NT2/D1 (cell line): ENCODE measurements around the gene SAMD1.

Experiments used
- DNase-seq: peaks from one replicate; pipeline ENCODE4 v3.0.0-alpha.2; 2011; ENCODE audit warnings: low read depth, low spot score
- H3K27me3 ChIP-seq: 2 replicates; pipeline ENCODE4 v1.6.0; 2011; ENCODE audit warnings: mild to moderate bottlenecking; ENCODE audit not compliant: insufficient read length, insufficient read depth
- H3K36me3 ChIP-seq: 2 replicates; pipeline ENCODE4 v1.6.1; 2011; ENCODE audit warnings: mild to moderate bottlenecking, low read length, mixed read lengths; ENCODE audit not compliant: insufficient read depth, insufficient read length
- H3K4me1 ChIP-seq: 2 replicates; pipeline ENCODE4 v1.5.1; 2011; ENCODE audit not compliant: insufficient read depth, insufficient read length
- H3K4me3 ChIP-seq: 2 replicates; pipeline ENCODE4 v1.5.1; 2011; ENCODE audit warnings: low read depth; ENCODE audit not compliant: insufficient read length
- H3K9ac ChIP-seq: 2 replicates; pipeline ENCODE4 v1.6.0; 2011; ENCODE audit warnings: low read depth; ENCODE audit not compliant: insufficient read length
- H3K9me3 ChIP-seq: 2 replicates; pipeline ENCODE4 v1.5.1; 2011; ENCODE audit warnings: mild to moderate bottlenecking, low read length; ENCODE audit not compliant: insufficient read depth
- SUZ12 ChIP-seq: IDR thresholded peaks from 2 replicates; pipeline ENCODE4 v1.6.1; 2011; ENCODE audit not compliant: insufficient read length, insufficient read depth; ENCODE audit errors: extremely low read depth
- YY1 ChIP-seq: IDR thresholded peaks from 2 replicates; pipeline ENCODE4 v1.6.1; 2011; ENCODE audit not compliant: insufficient read length, insufficient read depth
- ZNF274 ChIP-seq: IDR thresholded peaks from 2 replicates; pipeline ENCODE4 v1.6.1; 2011; ENCODE audit warnings: mild to moderate bottlenecking, low read depth, low read length

Gene SAMD1

GRCh38 chr19:14103310-14103709 lies 12.8 kb upstream of the SAMD1 start:
- no peak overlapping the region for H3K4me3 ChIP-seq
- peaks cover 2% of the 10 kb centered on the region for H3K4me1 ChIP-seq
- H3K9ac ChIP-seq, result no peak overlapping the region
- TF ChIP-seq SUZ12 (no peak), ZNF274 (no peak), YY1 (no peak)
- no peaks in the 10 kb centered on the region for H3K9me3 ChIP-seq
- no peaks in the 10 kb centered on the region for H3K27me3 ChIP-seq
- DNase-seq, result no peak
- peaks cover 44% of the 10 kb centered on the region for H3K36me3 ChIP-seq

- H3K36me3 ChIP-seq, result peaks cover 45% of the 10 kb centered on the region
- H3K4me1 ChIP-seq, result peaks cover 2% of the 10 kb centered on the region
- no peaks in the 10 kb centered on the region for H3K27me3 ChIP-seq
- H3K9ac ChIP-seq, result peak overlapping the region; percentile 8
- DNase-seq, result no peak
- H3K9me3 ChIP-seq, result no peaks in the 10 kb centered on the region
- H3K4me3 ChIP-seq, result no peak overlapping the region
- TF ChIP-seq ZNF274 (no peak), YY1 (no peak)
Measured at GRCh38 chr19:14102756-14103155, 12.2 kb upstream of the SAMD1 start.

- DNase-seq, result no peak
- Histone ChIP-seq H3K4me1 (peaks cover 2% of the 10 kb centered on the region), H3K4me3 (no peak overlapping the region), H3K9me3 (no peaks in the 10 kb centered on the region), H3K36me3 (peaks cover 48% of the 10 kb centered on the region), H3K9ac (peak overlapping the region; percentile 8), H3K27me3 (no peaks in the 10 kb centered on the region)
- TF ChIP-seq SUZ12 (no peak), YY1 (no peak), ZNF274 (no peak)
Measured at GRCh38 chr19:14102102-14102696, 11.6 kb upstream of the SAMD1 start.

DNA sequence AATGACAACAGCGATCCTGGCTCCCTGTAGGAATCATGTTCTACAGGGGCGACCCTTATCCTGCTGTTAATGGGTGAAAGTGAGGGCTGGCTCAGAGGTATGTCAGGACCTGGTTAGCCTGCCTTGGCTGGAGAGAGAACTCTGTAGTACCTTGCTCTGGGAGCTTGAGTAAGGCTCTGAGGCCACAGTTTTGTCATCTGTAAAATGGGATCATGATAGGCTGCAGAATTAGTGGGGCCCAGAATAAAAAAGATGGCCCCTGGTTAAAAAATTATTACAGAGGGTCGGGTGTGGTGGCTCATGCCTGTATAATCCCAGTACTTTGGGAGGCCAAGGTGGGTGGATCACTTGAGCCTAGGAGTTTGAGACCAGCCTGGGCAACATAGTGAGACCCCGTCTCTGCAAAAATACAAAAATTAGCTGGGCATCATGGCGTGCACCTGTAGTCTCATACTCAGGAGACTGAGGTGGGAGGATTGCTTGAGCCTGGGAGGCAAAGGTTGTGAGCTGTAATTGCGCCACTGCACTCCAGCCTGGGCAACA lies 10.5 kb upstream of the SAMD1 start:
- H3K4me3 ChIP-seq, result no peak overlapping the region
- TF ChIP-seq SUZ12, result no peak
- no peak for TF ChIP-seq ZNF274
- TF ChIP-seq YY1, result no peak

DNA sequence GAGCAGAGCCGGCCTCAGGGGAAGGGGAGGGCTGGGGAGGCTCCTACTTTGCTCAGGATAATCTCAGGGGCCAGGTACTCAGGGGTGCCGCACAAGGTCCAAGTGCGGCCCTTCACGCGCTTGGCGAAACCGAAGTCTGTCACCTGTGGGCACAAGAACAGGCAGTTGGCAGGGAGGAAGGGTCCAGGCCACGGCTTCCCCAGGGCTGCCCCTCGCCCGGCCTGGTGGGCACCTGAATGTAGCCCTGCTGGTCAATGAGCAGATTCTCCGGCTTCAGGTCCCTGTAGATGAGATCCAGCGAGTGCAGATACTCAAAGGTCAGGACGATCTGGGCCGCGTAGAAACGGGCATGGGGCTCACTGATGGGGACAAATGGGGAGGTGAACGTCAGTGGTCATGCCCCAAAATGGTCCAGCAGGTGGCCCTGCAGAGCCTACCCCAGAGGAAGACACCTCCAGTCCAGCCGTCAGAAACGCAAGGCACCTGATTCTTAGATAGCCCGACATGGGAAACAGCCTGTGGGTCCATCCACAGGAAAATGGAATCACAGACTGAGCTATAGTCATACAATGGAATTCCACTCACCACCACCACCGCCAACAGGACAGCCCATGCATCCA lies 7.1 kb upstream of the SAMD1 start:
- Histone ChIP-seq H3K36me3 (peaks cover 41% of the 10 kb centered on the region), H3K4me3 (no peak overlapping the region), H3K4me1 (no peaks in the 10 kb centered on the region), H3K9me3 (peaks cover 10% of the 10 kb centered on the region), H3K27me3 (no peaks in the 10 kb centered on the region), H3K9ac (no peak overlapping the region)
- TF ChIP-seq SUZ12, result no peak
- TF ChIP-seq YY1, result no peak
- no peak for TF ChIP-seq ZNF274
- DNase-seq, result no peak

More for the DNA sequence above, 10.5 kb upstream of the SAMD1 start:
- DNase-seq, result no peak
- Histone ChIP-seq H3K4me1 (peaks cover 2% of the 10 kb centered on the region), H3K27me3 (no peaks in the 10 kb centered on the region), H3K9me3 (no peaks in the 10 kb centered on the region), H3K36me3 (peaks cover 57% of the 10 kb centered on the region), H3K9ac (no peak overlapping the region)

- H3K27me3 ChIP-seq, result no peaks in the 10 kb centered on the region
- H3K4me1 ChIP-seq, result no peaks in the 10 kb centered on the region
- H3K4me3 ChIP-seq, result no peak overlapping the region
- peaks cover 33% of the 10 kb centered on the region for H3K36me3 ChIP-seq
- no peak for DNase-seq
- peaks cover 10% of the 10 kb centered on the region for H3K9me3 ChIP-seq
- H3K9ac ChIP-seq, result no peak overlapping the region
- no peak for TF ChIP-seq ZNF274
- TF ChIP-seq YY1, result no peak
- TF ChIP-seq SUZ12, result no peak
Measured at GRCh38 chr19:14096272-14096992, 5.9 kb upstream of the SAMD1 start.

- H3K4me1 ChIP-seq, result no peaks in the 10 kb centered on the region
- TF ChIP-seq YY1, result no peak
- TF ChIP-seq ZNF274, result no peak
- TF ChIP-seq SUZ12, result no peak
- no peak overlapping the region for H3K4me3 ChIP-seq
- H3K9me3 ChIP-seq, result peaks cover 10% of the 10 kb centered on the region
- H3K36me3 ChIP-seq, result peaks cover 25% of the 10 kb centered on the region
- no peak overlapping the region for H3K9ac ChIP-seq
- no peaks in the 10 kb centered on the region for H3K27me3 ChIP-seq
- no peak for DNase-seq
Measured at GRCh38 chr19:14094854-14095253, 4.3 kb upstream of the SAMD1 start.
